Measurements from ENCODE around the gene SEZ6. TPM values are rescaled to one million over a fixed set of nuclear protein-coding genes. Genes with fewer than 3 reads are reported as not detected.

The SEZ6 gene
- total RNA-seq, 1 experiment from 2014 or later: not detected

DNA sequence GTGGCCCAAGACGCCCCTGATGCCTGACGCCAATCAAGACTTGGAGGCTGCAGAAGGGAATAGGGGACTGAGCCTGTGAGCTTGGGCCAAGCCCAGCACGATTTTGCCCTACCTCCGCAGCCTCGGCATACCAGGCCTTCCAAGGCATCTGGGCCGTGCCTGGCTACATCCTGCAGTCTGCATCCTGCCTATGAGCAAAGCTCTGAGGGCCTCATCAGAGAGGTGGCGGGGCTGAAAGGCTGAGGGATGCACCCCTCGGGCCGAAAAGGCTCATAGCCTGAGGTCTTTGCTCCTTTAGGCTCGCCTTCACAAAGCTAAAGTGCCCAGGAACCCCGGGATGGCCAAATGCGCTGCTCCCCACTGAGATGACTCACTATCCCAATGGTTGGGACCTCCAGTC, 2.5 kb downstream of the SEZ6 start:
- no peak for DNase-seq (ENCODE audit: low read depth)

DNA sequence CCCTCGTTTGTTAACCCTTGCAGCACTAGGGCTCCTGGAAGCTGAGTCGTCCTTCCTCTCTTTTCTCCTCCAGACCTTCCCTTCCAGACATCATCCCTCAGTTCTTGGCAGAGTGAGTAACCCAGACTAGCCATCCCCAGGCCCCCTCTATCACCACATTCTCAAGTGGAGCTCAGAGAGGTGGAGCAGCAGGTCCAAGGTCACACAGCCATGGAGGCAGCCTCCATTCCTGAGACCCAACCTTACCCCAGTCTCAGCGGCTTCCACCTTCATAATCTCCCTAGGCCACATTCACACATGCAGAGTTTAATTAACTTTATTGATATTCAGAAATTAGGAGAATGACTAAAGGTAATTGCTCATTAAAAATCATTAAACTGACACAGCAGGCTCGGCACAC, 3.0 kb downstream of the SEZ6 start:
- DNase-seq (ENCODE audit: low read depth): no peak

DNA sequence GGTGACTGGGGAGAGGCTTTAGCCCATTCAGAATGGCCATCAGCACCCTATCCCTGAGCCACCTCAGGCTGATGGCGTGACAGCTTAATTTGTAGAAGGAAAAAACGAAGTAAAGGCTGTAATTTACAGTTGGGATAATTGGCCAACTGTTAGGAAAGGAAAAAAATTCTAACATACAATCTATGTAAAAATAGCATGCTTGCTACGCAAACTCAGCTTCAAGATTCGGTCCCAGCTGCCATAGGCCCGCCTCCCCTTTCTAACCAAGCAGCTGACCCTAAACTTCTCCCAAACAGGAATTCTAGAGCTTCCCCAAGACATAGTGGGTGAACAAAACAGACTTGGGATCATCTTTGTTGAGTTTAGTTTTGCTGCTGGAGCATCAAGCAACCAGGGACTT, 4.9 kb downstream of the SEZ6 start:
- DNase-seq (ENCODE audit: low read depth): no peak

DNA sequence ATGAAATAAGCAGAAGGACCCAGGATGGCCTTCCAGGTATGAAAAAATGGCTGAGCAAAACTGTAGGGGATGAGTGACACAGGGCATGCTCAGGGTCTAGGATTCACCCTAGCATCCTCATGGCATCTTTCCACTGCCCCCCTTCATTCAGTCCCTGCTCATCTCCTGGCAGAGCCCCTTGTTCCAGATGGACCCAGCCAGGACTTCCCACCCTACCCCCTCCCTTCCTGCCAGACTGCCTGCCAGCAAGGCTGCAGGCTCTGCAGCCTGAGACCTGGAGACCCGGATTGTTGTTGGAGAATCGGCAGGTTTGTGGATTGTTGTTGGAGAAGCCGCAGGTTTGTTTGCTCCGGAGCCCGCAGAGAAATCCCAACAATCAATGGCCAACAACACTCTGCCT, 6.6 kb downstream of the SEZ6 start:
- DNase-seq (ENCODE audit: low read depth): no peak

DNA sequence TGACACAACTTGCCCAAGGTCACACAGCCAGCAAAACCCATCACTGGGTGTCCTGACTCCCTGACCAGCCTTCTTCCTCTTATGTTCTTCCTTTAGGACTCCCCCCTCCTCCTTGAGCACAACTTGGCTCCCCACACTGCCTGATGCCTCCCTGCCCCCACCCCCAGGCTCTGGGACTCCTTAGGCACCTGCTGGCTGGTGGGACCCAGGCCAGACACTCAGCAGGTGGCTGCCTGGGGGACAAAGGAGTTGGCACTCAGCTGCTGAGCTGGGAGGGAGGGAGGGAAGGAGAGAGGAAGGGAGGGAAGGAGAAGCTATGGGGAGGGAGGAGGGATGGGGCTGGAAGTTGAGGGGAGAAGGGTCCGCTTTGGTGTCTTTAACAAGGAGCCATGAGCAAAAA, 8.0 kb downstream of the SEZ6 start:
- no peak for DNase-seq (ENCODE audit: low read depth)

DNA sequence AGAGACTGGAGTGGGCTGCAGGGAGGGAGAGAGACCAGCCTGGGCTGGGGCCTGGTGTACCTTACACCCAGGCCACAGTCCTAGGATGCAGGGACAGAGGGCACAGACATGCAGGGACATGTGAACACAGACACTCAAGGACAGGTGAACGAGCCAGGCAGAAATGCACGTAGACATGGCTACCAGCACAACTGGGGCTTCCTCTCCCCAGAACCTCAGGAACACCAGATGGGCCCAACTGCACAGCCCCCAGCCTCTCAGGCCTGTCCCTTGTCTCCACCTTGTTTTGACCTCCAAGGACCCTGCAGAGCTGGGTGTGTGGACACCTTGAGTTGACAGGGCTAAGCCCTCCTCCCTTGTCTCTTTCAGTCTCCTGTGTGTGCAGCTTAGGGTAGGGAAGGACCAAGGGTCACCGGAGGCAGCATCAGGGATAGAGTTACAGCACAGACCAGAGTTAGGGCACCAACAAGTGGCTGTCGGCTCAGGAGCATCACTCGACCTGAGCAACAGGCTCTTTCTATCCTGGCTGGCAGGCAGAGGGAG, 9.2 kb downstream of the SEZ6 start:
- no peak for DNase-seq (ENCODE audit: low read depth)

DNA sequence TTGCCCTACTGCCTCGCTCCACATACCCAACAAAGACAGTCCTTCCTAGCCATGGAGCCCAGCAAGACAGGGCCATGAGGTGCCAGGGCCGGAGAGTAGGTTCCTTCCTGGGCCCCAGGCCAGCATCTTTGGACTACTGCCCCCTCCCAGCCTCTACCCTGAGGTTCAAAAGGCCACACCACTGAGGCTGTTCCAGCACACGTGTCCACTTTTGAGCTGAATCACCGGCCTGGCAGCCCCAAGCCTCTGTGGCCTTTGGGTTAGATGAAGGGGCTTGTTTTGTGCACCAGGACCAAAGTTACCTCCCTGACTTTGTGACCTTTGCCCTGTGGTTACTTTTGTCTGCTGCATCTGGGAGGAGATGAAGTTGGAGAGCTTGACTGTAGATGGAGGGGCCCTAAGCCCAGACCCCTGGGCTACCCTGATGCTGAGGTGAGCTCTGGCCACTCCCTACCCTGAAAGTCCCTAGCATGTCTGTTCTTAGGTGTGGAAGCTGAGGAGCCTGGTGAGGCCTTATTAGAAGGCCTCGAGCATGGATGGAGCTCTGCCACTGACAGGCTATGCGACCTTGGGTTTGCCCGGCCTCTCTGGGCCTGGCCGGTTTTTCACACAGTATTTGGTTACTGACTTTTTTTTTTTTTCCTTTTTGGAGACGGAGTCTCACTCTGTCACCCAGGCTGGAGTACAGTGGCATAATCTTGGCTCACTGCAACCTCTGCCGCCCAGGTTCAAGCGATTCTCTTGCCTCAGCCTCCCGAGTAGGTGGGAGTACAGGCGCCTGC, 12.0 kb downstream of the SEZ6 start:
- no peak for DNase-seq (ENCODE audit: low read depth)

DNA sequence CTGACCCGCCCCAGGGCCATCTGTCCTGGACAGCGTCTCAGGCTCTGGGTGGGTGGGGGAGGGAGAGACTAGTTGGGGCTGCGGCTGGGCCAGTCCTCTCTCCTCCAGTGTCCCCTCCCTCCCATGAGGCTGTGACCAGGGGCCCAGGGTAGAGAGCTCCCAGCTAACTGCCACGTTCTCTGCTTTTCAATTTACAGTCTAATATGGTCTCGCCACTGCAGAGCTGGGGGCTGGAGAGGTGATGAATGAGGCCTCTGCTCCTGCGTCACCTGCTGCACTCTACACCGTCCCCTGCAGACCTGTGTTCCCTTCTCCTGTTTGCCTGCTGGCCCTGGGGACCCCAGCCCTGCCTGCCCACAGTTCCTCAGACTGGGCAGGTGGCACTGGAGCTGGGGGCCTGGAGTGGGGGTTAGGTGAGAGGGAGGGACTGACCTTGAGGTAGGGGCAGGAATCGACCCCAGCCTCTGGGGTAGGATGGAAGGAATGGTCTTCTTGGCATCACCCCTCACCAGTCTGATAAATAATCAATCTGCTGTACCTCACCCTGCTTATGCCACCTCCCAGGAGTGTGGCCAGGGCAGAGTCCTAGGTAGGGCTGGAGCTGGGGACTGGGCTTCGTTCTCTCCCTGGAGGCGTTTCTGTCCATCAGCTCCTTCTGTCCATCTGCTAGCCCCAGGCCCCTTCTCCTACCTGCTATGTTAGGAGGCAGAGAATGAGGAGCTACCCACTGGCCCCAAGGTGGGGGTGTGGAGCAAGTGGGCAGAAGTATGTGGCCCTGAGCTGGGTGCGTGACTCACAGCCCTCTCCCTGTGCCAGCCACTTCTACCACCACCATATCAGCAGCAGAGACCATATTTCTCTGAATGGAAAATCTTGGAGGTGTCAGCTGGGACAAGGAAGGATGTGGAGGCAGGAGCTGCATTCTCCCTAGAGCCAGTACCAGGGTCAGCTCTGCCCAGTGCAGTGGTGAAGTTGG, 12.9 kb downstream of the SEZ6 start:
- DNase-seq (ENCODE audit: low read depth): no peak

DNA sequence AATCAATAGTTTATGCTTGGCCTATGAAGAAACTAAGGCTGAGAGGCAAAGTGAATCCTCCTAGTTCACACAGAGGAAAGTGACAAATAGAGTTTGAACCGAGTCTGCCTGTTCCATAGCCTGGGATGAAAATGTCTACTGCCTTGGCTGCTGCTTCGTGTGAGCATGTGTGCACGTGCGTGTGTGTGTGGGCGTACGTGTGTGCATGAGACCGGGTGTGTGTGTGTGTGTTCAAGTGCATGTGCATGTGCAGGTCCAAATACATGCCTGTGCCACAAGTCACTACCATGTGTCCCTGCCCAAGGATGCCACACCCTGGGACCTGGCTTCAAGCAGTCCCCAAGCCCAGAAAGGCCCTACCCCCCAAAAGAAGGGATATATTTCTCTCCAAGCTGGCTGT, 13.6 kb downstream of the SEZ6 start:
- no peak for DNase-seq (ENCODE audit: low read depth)

DNA sequence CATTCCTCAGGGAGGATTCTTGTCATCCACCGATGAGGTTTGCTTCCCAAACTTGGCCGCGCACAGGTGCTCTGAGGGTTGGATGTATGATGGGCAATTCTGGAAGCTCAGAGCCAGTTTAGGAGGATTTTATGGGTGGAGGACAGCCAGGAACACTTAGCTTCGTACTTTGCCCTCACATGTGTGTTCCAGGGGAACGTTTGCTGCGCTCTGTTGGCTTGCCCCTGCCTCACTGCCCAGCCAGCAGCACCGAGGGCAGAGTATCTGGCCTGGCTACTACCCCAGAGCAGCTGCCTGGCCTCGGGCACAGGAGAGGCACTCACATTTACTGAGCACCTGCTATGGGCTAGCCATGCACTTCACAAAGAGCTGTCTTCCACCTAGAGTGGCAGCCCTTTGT, 14.1 kb downstream of the SEZ6 start:
- DNase-seq (ENCODE audit: low read depth): no peak

DNA sequence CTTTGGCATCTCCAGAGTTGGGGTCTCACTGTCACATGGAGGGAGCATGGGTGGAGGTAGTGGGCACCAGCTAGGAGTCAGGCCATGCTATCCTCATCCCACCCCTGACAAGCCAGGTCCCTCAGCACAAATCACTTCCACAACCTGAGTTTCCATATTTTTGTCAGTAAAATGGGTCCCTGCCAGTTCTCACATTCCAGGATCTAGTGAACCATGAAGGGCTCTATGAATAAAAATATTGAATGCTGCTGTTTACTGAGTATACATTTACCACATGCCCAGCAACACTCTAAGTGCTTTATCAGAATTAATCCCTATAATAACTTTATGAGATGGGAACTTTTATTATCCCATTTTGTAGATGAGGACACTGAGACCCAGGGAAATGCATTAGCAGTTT, 16.8 kb downstream of the SEZ6 start:
- DNase-seq (ENCODE audit: low read depth): no peak

DNA sequence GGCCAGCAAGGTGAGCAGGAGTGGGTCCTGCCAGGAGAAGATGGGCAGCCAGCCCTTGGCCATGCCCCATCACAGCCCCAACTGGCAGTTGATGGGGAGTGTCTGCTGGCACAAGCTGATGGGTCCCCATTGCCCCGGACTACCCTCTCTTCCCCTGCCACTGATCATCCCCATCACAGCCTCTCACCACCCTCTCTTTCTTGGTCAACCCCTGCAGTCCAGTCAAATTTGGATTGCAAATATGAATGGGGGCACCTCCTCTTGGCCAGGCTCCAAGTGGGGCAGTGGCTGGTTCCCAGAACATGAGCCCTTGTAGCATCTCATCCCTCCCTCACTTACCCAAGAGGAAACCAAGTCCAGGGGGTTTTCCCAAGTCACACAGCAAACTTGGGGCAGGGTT, 17.4 kb downstream of the SEZ6 start:
- DNase-seq (ENCODE audit: low read depth): no peak

DNA sequence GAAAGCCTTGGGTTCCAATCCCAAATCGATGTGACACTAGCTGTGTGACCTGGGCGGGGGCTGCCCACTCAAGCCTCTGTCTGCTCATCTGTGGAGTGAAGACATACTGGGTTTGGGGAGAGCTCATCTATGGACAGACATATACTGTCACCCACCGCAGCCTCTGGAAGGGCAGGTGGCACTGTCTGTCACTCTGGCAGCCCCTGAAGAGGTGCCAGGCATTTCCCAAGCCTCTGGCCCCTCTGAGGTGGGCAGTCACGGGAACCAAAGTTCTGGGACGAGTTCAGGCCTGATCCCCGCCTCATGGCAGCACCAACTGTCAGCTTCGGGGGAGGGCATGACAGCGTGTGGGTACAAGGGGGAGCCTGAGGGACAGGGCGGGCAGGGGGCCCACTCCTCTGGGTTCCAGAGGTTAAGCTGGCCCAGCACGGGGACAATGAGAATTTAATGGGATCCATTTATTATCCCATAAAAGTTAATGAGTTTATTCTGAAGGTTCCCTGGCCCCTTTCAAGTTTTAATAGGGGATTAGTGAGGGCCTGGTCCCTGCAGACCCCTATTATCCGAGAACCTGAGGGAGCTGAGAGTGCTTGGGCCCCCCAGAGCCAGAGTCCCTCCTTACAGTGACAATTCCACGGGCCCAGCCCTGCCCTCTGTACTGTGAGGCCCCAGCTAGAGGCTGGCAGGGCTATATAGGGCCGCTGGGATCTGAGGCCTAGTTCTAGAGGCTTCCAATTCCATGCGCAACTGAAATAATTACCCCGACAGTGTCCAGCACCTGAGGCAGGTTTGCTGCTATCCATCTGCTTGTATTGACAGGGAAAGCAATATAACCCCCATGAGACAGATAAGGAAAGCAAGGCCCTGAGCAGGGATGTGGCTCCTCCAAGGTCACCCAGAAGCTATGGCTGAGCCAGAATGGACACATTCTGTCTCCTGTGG, 18.8 kb downstream of the SEZ6 start:
- DNase-seq (ENCODE audit: low read depth): no peak

DNA sequence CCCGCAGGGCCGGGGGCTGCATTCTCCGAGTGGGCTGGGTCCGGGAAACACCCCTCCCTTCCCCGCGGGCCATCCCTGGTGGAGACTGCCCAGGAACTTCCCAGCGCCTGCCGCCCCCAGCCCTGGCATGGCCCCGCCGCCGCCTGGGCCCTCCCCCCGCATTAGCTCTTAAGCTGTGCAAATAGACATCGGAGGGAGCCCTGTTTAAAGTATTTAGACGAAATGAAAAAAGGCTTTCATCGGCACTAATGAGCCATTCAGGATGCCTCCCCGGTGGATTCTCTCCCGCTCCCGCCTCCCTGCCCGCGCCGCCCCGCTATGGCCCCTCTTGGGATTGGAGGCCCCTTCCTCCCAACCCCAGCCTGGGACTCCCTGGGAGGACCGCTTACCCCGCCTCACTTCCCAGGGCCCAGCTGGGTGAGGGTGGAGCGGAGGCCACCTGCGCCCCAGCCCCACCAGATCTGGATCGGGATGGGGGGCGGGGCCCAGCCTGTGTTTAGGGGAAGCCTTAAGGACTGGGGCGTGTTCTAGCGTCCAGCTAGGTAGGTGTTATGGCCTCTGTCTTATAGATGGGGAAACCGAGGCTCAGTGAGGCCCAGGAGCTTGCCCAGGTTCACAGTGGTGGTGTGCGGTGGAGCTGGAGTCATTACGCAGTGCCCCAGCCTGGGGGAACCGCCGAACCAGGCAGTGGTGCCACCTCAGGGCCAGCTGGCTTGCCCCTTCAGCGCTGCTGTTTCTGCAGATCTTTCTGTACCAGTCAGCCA, 19.7 kb downstream of the SEZ6 start:
- DNase-seq (ENCODE audit: low read depth): no peak

DNA sequence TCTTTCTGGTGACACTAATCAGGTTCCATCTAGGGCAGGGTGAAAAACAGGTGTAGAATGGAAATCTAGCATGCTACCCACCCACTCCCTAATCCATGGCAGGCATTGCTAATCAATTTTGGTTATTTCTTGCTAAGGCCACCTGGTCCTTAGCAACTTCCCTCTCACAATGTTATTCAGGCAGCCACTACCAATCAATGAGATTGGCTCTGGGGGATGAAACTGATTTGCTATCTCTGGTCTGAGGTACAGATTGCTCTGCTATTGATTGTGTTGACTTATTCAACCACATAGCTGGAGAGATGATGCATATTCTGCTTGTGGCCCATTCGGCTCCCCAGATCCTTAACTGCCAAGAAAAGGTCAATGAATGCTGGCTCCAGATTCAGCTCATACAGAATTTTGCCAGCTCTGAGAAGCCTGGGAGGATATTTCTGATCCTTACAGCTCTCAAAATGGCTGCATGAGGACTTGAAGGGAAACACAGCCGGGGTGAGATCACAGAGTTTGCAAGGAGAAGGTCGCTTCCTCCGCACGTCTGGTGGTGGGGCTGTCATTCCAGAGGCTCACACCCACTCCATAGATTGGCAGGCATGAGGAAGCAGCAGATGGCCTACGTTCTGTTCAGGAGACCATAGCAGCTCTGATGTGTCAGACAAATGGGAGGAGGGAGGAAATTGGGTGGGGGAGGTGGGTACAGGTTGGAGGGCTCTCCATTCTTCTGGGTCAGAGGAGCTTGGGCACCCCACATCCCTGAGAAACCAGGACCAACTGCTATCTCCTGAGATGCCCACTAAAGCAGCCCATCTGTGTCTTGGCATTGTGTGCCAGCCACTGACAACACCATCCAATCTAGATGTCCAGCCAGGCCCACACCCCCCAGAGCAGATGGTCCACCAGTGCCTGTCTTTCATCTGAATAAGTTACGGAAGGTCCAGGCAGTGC, 22.3 kb downstream of the SEZ6 start:
- peak; percentile 27 for DNase-seq (ENCODE audit: low read depth)

DNA sequence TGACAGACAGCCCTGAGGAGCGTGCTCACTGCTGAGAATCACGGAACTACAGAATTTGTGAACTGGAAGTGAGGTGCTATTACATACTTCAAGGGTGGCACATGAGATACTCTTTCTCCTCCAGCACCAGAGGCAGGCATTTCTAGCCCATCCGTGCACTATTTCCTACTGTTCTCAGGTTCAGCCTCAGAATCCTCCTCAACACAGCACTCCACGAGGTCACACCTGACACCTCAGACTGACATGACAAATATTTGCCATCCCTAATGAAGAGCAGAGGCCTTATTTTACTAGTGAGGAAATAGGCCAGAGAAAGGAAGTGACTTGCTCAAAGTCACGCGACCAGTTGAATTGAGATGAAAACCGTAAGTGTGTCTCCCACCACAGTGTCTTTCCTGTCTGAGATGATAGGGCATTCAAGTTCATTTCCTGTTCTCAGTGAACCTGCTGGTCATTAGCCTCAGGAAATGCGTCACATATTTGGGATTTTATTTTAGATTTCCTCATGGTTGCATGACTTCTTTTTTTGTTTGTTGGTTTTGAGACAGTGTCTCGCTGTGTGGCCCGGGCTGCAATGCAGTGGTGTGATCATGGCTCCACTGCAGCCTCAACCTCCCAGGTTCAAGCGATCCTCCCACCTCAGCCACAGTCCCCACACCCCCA, 23.6 kb downstream of the SEZ6 start:
- DNase-seq (ENCODE audit: low read depth): no peak

DNA sequence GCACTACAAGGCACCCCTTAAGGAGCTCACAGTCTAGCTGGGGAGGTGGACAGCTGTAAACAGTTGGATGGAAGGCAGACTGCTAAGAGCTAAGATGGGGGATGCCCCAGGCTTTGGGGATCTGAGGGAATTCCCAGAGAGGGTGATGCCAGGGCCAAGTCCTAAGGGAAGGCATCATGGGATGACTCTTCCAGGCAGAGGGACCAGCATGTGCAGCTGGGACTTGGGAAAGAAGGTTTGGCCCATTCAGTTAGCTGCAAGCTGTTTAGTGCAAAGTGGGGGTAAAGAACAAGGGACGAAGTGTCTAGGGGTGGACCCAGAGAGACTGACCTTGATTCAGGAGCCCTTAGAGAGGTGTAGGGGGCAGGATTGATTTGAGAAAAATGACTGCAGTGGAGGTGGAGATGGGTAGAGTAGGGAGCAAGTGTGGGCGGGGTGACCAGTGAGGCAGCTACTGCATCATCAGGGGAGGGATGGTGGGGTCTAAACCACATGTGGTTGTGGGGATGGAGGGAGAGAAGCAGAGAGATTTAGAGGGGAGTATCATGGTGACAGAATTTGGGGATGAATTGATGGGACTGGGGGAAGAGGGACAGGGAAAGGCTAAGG, 27.4 kb downstream of the SEZ6 start:
- no peak for DNase-seq (ENCODE audit: low read depth)

DNA sequence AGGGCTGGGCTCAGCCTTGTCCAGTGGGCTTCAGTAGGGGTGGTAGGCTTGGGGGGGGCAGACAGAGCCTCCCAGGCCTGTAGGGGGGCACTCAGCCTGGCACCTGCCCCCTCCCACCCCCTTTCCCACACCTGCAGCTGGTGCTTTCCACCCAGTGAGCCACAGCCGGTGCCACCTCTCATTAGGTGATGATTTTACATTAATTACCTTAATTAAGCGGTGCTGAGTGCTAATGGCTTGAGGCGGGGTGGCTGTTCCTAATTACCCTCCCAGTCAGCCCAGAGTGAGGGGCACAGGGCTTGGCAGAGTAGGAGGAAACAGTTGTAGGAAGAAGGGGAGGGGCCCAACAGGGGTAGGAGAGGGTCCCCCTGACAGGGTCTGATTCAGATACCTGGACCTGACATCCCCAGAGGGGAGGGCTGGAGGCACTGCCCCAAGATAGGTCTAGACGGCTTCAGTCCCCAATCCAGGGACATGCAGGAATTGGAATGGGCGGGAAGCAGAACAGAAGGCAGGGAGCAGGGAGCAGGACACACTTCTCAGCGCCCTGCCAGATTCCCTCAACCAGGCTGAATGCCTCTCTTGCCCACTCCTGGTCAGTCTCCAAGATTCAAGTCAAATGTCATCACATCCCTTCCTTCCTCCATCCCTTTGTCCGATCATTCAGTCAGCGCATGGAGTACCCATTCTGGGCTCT, 28.0 kb downstream of the SEZ6 start:
- DNase-seq (ENCODE audit: low read depth): no peak
